Fibroblast of the aortic adventitia (primary cell): ENCODE data around the gene ITGA1. TPM values are rescaled to one million over a fixed set of nuclear protein-coding genes. Genes with fewer than 3 reads are reported as not detected.

Experiments
- DNase-seq: peaks from one replicate; pipeline ENCODE4 v3.0.0-alpha.2; 2010; ENCODE audit warnings: low read depth
- H3K4me3 ChIP-seq: 2 replicates; pipeline ENCODE4 v1.5.1; 2011; ENCODE audit warnings: low read depth, mild to moderate bottlenecking, control low read depth, low read length, moderate library complexity
- CTCF ChIP-seq: IDR thresholded peaks from 2 replicates; pipeline ENCODE4 v1.5.1; 2011; ENCODE audit warnings: mild to moderate bottlenecking, low read length, control low read depth, inconsistent platforms; ENCODE audit not compliant: insufficient read depth
- total RNA-seq: library from RNA; depleted of rRNA; stranded (reverse); fragments of >200 nt; gene quantifications from 2 replicates; pipeline ENCODE4 v1.2.3, GENCODE V29; 2012; ENCODE audit warnings: low replicate concordance

Gene ITGA1
- total RNA-seq, 1 donor = 4.2 TPM

GRCh38 chr5:52789378-52789777 lies 1.7 kb downstream of the ITGA1 start:
- H3K4me3 ChIP-seq = no peak overlapping the region
- no peak for DNase-seq
- TF ChIP-seq CTCF = no peak

GRCh38 chr5:52789851-52790250 lies 2.1 kb downstream of the ITGA1 start:
- H3K4me3 ChIP-seq = no peak overlapping the region
- no peak for DNase-seq
- no peak for TF ChIP-seq CTCF

- no peak for DNase-seq
- no peak overlapping the region for H3K4me3 ChIP-seq
- no peak for TF ChIP-seq CTCF
Observed at GRCh38 chr5:52791366-52791765, 3.6 kb downstream of the ITGA1 start.

GRCh38 chr5:52794519-52794918 lies 6.8 kb downstream of the ITGA1 start:
- no peak for TF ChIP-seq CTCF
- DNase-seq = no peak
- H3K4me3 ChIP-seq = no peak overlapping the region

GRCh38 chr5:52796031-52796430 lies 8.3 kb downstream of the ITGA1 start:
- no peak for TF ChIP-seq CTCF
- DNase-seq = no peak

GRCh38 chr5:52796516-52797103 lies 8.9 kb downstream of the ITGA1 start:
- no peak for TF ChIP-seq CTCF
- no peak for DNase-seq
- no peak overlapping the region for H3K4me3 ChIP-seq

More at GRCh38 chr5:52796031-52796430, 8.3 kb downstream of the ITGA1 start:
- H3K4me3 ChIP-seq = no peak overlapping the region

- H3K4me3 ChIP-seq = peak overlapping the region; percentile 91
- no peak for TF ChIP-seq CTCF
- no peak for DNase-seq
Observed at GRCh38 chr5:52798938-52799337, 11.2 kb downstream of the ITGA1 start.
